GM18511 (cell line): ENCODE measurements around the gene DSG1.
"Not testable (repeated sequence)": the region's sequence is repeated elsewhere in the genome, so short reads cannot be mapped to it uniquely, and the experiment has no call there.

Experiments
- ATAC-seq: cut with Tn5 transposase; IDR thresholded peaks from one replicate; pipeline ENCODE4 v1.9.1; 2021; ENCODE audit warnings: mild to moderate bottlenecking, moderate library complexity; ENCODE audit not compliant: unreplicated experiment

DSG1 gene

GRCh38 chr18:31317860-31318259 lies at the start of gene DSG1:
DSG1 (plus strand) TSS chr18:31318160; CDS start chr18:31318301, 141 bp downstream.
- no peak for ATAC-seq

- peak; percentile 60 for ATAC-seq
Measured at GRCh38 chr18:31268985-31269406, 49.0 kb upstream of the DSG1 start.

GRCh38 chr18:31269566-31269965 lies 48.4 kb upstream of the DSG1 start:
- ATAC-seq, result peak; percentile 36

DNA sequence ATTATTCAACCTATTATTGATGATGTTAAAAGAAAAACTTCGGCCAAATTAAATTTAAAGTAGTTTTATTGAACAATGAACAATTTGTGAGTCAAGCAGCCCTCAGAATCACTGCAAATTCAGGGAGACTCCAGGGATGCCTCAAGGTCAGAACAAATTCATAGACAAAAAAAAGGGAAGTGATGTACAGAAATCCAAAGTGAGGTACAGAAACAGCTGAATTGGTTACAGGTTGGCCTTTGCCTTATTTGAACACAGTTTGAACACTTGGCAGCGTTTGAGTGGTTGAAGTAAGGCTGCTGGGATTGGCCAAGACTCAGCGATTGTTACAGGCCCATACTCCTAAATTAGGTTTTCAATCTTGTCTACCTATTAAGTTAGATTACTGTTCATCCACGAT lies 47.4 kb upstream of the DSG1 start:
- ATAC-seq, result no peak

DNA sequence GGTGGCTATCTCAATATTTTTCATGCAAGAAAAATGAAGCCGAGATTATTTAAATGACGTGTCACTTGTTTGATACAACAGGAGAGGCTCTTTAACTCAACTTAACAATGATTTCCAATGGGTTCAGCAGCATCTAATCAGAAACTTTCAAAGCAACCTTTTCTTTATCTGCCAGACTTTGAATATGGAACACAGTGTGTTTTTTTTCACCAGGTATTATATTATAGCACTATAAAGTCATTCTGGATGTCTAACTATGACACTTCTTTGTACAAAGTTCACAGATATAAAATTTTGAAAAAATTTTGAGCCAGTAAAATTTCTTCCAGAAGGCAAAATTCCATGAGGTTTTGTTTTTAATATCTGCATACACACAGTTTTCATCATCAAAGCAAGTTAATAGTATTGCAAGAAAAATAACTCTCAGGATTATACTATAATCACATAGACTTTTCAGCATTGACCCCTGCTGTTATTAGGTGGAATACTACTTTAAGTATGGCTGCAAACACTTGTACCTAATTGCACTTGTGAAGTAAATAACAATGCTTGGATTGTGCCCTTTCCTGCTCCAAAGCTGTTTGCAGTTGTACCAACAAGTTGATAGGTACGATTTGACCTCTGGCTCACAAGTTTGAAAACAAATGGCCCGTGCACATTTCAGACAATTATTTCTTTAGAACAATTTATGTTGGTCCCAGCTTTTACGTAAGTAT lies 44.0 kb upstream of the DSG1 start:
- ATAC-seq, result no peak

- no peak for ATAC-seq
Measured at GRCh38 chr18:31274931-31275330, 43.0 kb upstream of the DSG1 start.

DNA sequence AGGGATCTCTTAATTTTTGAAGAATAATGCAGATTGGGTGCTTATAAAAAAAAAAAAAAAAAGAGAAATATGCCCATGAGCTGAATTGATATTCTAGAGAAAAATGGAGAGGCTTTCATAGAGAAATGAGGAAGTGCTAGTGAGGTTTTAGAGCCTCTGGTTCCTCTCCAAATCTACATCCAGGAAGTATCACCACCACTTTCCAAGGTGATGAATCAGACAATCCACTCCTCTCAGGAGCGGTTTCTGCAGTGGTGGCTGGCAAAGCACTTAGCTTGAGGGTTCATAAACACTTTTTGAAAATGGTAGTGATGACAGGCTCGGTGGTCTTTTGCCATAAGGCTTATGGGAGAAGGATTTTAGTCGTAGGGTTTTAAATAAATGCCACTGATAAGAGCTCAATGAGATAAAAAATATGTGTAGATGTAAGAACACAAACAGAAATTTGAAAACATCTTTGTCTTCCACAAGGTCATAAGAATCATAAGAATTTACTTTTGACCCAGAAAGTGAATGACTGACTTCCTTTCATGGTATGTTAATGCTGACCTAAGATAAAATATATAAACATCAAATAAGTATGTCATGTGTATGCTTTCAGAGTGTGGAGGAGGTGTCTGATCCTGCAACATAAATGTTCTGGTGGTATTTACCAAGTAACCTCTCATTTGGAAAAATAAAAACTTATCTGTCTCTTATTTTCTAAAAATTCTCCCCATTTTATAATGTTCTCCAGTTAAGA lies 42.1 kb upstream of the DSG1 start:
- no peak for ATAC-seq

DNA sequence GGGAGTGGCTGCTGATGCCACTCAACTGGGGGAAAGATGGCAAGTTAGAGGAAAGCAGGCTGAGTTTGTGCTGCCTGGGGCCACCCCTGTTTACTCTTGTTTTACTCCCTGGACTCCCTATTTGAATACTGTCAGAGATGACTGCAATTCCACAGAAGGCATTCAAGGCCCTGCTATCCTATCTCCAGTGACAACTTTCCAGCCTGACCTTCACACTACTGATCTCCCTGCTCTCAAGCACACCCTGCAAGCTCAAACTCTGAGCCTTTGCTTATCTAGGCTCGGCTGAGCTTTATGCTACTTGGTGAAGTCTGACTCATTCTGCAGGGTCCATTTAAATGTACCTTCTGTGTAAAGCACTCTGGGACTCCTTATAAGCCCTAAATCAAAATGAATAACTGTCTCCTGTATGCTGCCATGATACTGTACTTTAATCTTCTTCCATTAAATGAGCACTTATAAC lies 39.3 kb upstream of the DSG1 start:
- no peak for ATAC-seq

DNA sequence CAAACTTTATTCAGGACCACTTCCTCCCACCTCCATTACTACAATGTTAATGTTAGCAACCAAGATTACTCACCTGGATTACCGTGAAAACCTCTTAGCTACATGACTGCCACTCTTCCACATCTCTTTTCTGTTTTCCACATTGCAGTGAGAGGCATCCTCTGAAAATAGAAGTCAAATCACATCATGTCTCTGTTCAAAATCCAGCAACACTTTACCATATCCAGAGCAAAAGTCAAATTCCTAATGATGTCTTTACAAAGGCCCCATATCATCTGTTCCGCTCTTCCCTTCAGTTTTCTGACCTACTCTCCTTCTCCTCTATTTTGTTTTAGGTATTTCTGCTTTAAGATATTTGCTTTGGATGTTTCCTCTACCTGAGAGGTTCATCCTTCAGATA lies 37.5 kb upstream of the DSG1 start:
- ATAC-seq, result no peak

GRCh38 chr18:31281437-31281836 lies 36.5 kb upstream of the DSG1 start:
- no peak for ATAC-seq

DNA sequence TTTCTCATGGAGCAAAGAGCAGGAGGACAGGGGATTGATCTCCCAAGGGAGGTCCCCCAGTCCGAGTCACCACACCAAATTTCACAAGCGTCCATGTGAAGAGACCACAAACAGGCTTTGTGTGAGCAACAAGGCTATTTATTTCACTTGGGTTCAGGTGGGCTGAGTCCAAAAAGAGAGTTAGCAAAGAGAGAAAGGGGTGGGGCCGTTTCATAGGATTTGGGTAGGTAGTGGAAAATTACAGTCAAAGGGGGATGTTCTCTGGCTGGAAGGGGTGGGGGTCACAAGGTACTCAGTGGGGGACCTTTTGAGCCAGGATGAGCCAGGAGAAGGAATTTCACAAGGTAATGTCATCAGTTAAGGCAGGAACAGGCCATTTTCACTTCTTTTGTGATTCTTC lies 28.5 kb upstream of the DSG1 start:
- ATAC-seq, result not testable (repeated sequence)

DNA sequence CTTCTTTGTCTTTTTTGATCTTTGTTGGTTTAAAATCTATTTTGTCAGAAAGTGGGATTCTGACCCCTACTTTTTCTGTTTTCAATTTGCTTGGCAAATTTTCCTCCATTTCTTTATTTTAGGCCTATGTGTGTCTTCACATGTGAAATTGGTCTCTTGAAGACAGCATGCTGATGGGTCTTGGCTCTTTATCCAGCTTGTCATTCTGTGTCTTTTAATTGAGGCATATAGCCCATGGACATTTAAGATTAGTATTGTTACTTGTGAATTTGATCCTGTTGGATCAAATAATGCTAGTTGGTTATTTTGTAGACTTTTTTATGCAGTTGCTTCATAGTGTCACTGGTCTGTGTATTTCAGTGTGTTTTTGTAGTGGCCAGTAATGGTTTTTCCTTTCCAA lies 26.3 kb upstream of the DSG1 start:
- no peak for ATAC-seq

DNA sequence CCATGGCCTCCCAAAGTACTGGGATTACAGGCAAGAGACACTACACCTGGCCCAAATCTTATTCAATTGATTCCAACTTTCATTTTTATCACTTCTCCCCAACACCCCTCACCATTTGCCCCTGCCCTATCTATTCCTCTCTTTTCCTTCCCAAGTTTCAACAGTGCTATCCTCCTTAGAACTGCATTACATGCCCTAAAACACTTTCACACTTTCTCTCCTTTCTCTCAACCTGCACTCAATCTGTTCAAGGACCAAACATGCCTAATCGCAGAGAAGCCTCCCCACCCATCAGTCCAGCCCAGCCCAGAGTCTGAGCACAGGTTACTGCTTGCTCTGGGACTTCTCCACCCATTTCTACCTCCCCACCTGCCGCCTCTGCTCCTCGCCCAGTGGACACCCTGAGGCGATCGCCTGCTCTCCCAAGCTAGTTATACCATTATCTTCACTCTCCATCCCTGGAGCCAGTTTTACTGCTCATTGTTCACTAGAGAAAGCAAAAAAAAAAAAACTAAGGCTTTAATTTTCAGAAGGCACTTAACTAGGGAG lies 23.7 kb upstream of the DSG1 start:
- no peak for ATAC-seq

GRCh38 chr18:31297248-31297647 lies 20.7 kb upstream of the DSG1 start:
- ATAC-seq, result no peak

GRCh38 chr18:31301201-31301655 lies 16.7 kb upstream of the DSG1 start:
- no peak for ATAC-seq

- ATAC-seq, result no peak
Measured at GRCh38 chr18:31302991-31303390, 15.0 kb upstream of the DSG1 start.

DNA sequence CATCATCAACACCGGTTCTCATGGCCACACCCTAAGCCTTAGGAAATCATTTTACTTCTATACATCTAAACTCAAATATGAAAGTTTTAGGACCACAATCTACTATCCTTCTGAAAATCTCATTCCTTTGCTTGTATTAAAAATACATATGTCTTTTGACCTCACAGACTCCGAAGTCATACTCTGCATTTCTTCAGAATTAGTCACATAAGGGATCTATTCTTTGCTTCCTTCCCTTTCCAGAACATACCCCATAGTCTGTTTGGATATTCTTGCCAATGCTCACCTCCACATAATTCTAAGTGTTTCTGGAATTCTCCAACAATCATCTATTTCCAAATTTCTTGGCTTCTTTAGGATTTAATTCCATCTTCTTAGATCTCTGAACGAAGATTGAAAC lies 14.2 kb upstream of the DSG1 start:
- no peak for ATAC-seq

DNA sequence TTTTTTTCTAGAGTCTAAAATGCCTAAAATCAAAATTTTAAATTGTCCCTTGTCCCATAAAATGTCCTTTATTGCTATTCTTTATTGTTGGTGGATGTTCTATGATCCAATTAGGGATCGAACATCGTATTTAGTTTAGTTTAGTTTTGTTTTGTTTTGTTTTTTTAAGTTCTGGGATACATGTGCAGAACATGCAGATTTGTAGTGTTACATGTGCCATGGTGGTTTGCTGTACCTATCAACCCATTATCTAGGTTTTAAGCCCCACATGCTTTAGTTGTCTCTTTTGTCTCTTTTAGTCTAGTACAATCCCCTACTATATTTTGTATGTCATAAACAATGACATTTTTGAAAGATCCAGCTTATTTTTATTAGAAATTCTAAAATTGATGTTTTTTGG lies 8.8 kb upstream of the DSG1 start:
- ATAC-seq, result no peak

DNA sequence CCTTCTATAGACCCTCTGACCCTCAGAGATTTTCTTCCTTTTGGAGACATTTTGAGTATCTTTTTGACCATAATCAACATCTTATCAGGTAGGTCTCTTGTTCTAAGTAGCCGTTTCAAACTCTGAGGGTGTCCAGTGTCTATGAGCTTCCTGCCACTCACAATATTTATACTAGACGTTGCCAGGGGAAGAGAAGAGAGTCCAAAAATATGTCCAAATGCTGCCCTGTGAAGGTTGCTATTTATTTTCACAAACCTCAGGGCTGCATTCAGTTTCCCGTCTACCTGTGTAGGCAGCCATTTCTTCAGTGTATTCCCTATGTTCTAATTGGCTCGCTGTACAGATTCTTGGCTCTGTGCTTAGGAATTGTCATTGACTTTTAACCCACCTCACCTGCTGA lies 986 bp upstream of the DSG1 start:
- ATAC-seq, result no peak

DNA sequence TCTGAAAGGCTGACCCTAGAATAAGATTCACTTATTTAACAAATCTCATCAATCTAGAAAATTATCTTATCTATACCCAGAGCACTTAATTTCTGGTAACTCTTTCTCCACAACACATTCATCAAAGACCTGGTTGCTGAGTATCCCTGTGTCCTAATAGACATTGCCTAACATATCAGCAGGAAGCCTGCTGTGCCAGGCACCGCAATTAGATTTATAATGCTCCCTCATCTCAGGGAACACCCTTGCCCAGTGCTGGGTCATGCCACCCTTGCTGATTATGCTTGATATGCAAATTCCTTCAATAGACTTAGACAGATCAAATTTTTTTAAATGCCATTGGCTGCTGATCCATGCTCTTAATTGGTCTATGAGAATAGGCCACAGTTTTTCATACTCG lies 3.8 kb downstream of the DSG1 start:
- no peak for ATAC-seq

DNA sequence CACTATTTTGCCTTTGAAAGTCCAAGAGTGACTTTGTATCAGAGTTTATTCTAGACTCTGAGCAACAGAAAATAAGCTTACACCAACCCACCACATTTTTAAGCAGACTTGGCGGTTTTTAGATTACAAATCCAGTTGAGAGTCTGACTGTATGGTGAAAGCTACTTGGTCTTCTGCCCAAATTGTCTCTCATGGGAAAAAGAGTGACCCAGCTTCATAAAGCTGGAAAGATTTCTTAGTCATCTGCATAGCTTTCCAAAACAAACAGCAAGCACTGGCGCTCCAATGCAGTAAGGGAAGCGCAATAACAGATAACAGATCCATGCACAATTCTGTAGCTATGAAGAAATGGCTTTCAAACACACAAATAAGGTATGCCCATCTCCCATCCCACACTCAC lies 7.1 kb downstream of the DSG1 start:
- no peak for ATAC-seq
